GM19463 (cell line): ENCODE data around the gene MAB21L3.
A peak's percentile ranks its signal among the peaks of the same experiment; 100 is the strongest.

ENCODE experiments used
- ATAC-seq: cut with Tn5 transposase; IDR thresholded peaks from one replicate; pipeline ENCODE4 v1.9.1; 2021; ENCODE audit warnings: mild to moderate bottlenecking, moderate library complexity; ENCODE audit not compliant: unreplicated experiment

Gene MAB21L3

GRCh38 chr1:116110567-116111523 lies at the start of gene MAB21L3:
TSS of gene MAB21L3 (plus strand) at chr1:116111399. CDS start at chr1:116112616, 1,217 bp downstream.
- ATAC-seq, result peak; percentile 68

DNA sequence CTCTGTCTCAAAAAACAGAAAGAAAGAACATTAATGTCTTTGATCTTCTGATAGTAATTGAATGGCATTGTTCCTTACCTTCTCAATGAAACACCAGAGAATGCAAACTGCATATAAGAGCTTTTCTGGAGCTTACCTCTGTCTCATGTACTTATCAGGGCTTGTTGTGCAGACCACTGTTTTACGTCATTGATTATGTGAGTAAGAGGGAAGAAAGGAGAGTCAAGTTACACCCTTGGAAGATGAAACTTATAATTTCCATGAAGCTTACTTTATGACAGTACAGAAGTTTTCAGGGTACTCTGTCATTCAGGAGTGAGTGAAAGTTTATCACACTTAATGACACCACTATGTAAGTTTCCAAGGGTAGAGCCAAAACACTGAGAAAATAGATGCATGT lies 49.0 kb upstream of the MAB21L3 start:
- ATAC-seq, result no peak

GRCh38 chr1:116064616-116065015 lies 46.6 kb upstream of the MAB21L3 start:
- ATAC-seq, result no peak

DNA sequence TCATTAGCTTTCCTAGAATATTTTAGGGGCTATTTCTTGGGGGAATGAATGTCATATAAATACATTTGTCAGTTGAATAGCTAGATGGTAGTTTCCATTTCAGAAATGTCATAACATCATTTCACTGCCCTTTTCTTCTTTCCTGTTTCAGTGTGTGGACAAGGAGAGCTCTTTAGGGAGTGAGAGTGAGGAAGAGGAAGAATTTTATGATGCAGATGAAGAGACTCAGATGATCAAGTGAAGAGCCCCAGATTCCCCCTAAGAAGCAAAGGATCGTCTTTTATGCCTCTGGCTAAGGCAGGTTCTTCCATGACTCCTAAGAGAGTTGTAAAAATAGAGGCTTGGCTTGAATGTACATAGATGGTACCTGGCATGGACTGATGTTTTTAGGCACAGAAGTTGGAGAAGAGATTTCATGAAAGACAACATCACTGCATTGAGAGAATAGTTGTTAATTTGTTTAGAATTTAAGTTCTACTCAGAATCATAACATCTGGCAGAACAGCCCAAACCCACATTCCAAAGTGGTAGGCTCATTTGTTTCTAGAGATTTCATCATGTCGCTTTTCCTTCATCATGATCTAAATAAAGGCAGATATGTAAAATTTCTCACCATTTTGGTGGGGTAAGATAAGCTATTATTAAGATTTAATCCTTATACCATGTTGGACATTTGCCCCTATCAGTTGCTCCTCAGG lies 44.2 kb upstream of the MAB21L3 start:
- ATAC-seq, result no peak

GRCh38 chr1:116067566-116067890 lies 43.7 kb upstream of the MAB21L3 start:
- no peak for ATAC-seq

- no peak for ATAC-seq
These were observed 35.6 kb upstream of the MAB21L3 start for GRCh38 chr1:116075575-116075974.

- no peak for ATAC-seq
These were observed 35.2 kb upstream of the MAB21L3 start for GRCh38 chr1:116075990-116076389.

DNA sequence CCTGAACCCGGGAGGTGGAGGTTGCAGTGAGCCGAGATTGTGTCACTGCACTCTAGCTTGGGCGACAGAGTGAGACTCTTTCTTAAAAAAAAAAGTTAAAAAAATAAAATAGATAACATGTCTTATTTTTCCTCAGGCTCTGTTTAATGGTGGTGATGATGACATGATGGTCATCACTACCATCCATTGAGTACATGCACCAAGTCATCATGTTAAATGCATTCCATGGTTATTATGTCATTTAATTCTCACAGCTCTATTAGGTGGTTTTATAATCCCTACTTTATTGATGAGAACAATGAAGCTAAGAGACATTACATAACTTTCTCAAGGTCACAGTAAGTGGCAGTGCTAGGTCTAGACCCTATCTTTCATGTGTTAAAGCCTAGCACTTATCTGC lies 34.4 kb upstream of the MAB21L3 start:
- ATAC-seq, result no peak

DNA sequence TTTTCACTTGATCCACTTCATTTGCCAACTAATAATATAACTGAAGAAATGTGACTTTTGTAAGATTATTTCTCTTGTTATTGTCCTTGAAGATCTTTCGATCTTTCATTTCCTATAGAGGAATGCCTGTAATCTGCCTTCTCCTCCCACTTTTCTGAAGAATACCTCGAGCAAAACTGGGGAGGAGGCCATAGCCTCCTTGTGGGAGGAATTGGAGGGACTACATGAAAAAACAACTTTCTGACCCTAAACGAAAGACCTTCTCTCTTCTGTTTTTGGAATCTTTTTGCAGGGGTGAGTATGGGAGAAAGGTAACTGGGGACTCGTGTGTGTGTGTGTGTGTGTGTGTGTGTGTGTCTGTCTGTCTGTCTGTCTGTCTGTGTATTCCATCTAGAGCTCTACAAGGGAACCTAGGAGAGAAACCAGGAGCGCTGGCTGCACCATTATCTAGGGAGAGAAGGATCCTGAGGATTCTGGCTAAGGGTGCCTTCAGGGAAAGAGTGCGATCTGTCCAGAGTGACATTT lies 32.4 kb upstream of the MAB21L3 start:
- ATAC-seq, result no peak

- ATAC-seq, result no peak
These were observed 23.6 kb upstream of the MAB21L3 start for GRCh38 chr1:116087628-116088027.

DNA sequence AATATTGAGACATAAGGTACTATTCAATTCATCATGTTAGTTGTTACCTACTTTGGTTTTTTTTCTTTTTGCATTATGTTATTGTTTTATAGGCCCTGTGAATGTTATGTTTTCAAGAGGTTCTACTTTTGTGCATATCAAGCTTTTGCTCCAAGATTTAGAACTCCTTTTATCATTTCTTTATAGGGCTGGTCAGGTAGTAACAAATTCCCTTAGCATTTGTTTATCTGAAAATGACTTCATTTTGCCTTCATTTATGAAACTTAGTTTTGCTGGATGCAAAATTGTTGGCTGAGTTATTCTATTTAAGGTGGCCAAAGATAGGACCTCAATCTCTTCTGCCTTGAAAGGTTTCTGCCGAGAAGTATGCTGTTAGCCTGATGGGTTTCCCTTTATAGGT lies 21.3 kb upstream of the MAB21L3 start:
- ATAC-seq, result no peak

GRCh38 chr1:116091083-116091482 lies 20.1 kb upstream of the MAB21L3 start:
- ATAC-seq, result no peak

DNA sequence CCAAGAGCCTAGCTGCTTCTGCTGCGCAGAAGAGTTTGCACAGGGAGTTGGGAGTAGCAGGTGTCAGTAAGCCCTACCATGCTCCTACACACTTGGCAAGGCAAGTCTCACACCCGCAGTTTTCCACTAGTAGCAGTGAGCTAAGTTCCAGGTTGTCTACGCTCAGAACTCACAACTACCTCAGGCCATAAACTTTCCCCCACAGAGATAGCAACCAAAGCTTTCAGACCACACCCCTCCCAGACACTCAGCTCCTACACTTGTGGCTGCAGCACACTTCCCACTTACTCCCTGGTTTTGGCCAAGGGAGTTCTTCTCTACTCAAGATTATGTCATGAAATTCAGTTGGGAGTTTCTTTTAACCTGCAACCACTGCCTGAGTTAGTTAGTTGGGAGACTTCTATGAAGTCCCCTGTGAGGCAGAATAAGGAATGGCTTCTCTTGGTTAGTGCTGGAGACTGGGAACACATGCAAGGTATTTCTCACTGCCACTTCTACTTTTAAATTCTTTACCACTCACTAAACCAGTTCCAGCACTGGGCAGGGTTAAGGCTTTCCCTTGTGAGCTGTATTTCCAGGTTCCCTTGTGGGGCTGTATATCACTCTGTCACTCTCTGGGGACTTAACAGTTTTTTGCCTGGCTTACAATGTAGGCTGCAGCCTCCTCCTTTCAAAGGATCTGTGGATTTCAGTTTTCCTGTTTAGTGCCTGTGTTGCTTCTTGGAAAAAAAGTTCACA lies 18.3 kb upstream of the MAB21L3 start:
- no peak for ATAC-seq

DNA sequence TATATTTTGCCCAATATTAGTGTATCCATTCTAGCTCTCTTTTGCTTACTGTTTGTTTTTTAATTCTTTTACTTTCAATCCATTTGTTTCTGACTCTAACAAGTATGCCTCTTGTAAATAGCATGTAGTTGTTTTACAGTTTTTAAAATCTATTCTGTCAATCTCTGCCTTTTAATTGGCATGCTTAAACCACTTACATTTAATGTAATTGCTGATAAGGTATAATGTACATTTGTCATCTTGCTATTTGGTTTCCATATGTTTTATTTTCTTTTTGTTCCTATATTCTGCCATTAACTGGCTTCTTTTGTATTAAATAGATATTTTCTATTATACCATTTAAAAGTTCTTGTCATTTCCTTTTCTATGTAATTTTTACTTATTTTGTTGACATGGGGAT lies 16.2 kb upstream of the MAB21L3 start:
- ATAC-seq, result no peak

- ATAC-seq, result no peak
These were observed 15.1 kb upstream of the MAB21L3 start for GRCh38 chr1:116096013-116096618.

DNA sequence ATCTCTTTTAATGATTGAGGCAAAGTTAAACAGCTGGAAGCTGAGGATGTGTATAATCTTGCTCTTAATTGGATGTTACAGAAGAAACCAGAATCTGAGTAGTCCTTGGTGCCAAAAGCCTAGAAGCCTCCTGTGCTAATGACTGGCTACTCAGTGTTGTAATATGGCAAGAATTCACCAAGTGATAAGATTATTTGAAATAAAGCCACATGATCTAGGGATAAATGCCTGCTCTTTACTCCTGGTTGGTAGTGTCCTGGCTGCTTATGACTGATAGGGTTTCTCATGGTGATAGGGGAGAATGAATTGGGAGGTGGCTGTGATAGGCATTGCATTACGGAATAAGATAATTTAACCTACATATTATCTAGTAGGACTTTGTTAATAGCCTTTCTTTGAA lies 13.6 kb upstream of the MAB21L3 start:
- ATAC-seq, result no peak

- no peak for ATAC-seq
These were observed 11.8 kb upstream of the MAB21L3 start for GRCh38 chr1:116099379-116099778.

GRCh38 chr1:116099919-116100318 lies 11.3 kb upstream of the MAB21L3 start:
- no peak for ATAC-seq

DNA sequence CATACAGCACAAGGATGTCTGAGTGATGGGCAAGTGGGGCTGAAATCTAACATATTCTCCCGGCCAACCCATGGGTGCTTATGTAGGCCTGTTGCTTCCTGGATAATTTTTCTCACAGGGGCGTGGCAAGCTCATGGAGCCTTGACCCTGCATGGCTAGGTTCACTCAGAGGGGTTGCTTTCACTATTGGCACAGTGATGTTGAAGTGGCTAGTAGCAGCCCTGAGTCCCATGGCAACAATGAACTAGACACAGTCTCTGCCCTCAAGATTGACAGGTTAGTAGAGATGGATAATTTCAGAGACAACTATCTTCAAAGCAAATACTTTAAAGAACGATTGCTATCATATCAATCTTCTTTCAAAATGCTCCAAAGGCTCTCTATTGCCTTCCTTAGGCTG lies 6.5 kb upstream of the MAB21L3 start:
- ATAC-seq, result no peak

- ATAC-seq, result no peak
These were observed 5.2 kb upstream of the MAB21L3 start for GRCh38 chr1:116105996-116106395.

GRCh38 chr1:116106646-116107045 lies 4.6 kb upstream of the MAB21L3 start:
- ATAC-seq, result no peak
